Cardiac septum (tissue), 1 donor: Measurements from ENCODE around the gene PSMC3. TPM values are rescaled to one million over a fixed set of nuclear protein-coding genes. Genes with fewer than 3 reads are reported as not detected.

ENCODE experiments used
- microRNA-seq: library from miRNA; unstranded; fragments of <30 nt; microRNA quantifications from one replicate; pipeline ENCODE4 v1.2.0, GENCODE V29; 2020
- total RNA-seq: library from RNA; stranded (reverse); fragmentation: NEBNext Ultra II Directional; extraction: Animal tissue kit (Norgen Biotek cat#: 25700); gene quantifications from one replicate; pipeline ENCODE4 v1.2.1, GENCODE V29; 2021
- donor health status: DM: no; HTN: no; CAD: no.

The PSMC3 gene
- total RNA-seq, 1 donor from 2014 or later = 132 TPM

Small RNA genes within 50 kb of the gene (microRNA-seq; reads per million reads assigned to microRNA genes)
- not detected for gene MIR4487

Other genes starting within 250 kb of the PSMC3 start
- 72.3 TPM for gene ARFGAP2, start 249.6 kb downstream of the PSMC3 start, total RNA-seq
- 295 TPM for gene PACSIN3, start 240.0 kb downstream of the PSMC3 start, total RNA-seq
- gene DDB2, start 211.5 kb downstream of the PSMC3 start, total RNA-seq = 13.9 TPM
- gene ACP2, start 177.6 kb downstream of the PSMC3 start, total RNA-seq = 17.3 TPM
- gene NR1H3, start 168.4 kb downstream of the PSMC3 start, total RNA-seq = 7.1 TPM
- gene MADD, start 156.3 kb downstream of the PSMC3 start, total RNA-seq = 33.1 TPM
- 1,860 TPM for gene MYBPC3, start 73.7 kb downstream of the PSMC3 start, total RNA-seq
- gene SPI1, start 47.9 kb downstream of the PSMC3 start, total RNA-seq = 12.0 TPM
- 72.2 TPM for gene SLC39A13, start 17.8 kb downstream of the PSMC3 start, total RNA-seq
- 3.7 TPM for gene RAPSN, start 22.7 kb upstream of the PSMC3 start, total RNA-seq
- gene CELF1, start 126.7 kb upstream of the PSMC3 start, total RNA-seq = 102 TPM
- gene PTPMT1, start 139.2 kb upstream of the PSMC3 start, total RNA-seq = 18.7 TPM
- gene KBTBD4, start 152.5 kb upstream of the PSMC3 start, total RNA-seq = 14.3 TPM
- gene NDUFS3, start 152.6 kb upstream of the PSMC3 start, total RNA-seq = 234 TPM
- gene FAM180B, start 160.2 kb upstream of the PSMC3 start, total RNA-seq = not detected
- 0.51 TPM for gene C1QTNF4, start 168.0 kb upstream of the PSMC3 start, total RNA-seq
- gene MTCH2, start 216.1 kb upstream of the PSMC3 start, total RNA-seq = 77.4 TPM